COLO668 (cell line): ENCODE results near the gene HP.
"Not testable (repeated sequence)": the region's sequence is repeated elsewhere in the genome, so short reads cannot be mapped to it uniquely, and the experiment has no call there.

Experiments
- DNase-seq: peaks from one replicate; lab custom pipeline; 2025; ENCODE audit not compliant: unreplicated experiment; lab: John Stamatoyannopoulos, UW

The HP gene

GRCh38 chr16:72054254-72054847 lies at the start of gene HP:
Gene HP, plus strand, starts transcription at chr16:72054505. Its CDS starts 148 bp downstream, at chr16:72054653.
- DNase-seq: not testable (repeated sequence)

DNA sequence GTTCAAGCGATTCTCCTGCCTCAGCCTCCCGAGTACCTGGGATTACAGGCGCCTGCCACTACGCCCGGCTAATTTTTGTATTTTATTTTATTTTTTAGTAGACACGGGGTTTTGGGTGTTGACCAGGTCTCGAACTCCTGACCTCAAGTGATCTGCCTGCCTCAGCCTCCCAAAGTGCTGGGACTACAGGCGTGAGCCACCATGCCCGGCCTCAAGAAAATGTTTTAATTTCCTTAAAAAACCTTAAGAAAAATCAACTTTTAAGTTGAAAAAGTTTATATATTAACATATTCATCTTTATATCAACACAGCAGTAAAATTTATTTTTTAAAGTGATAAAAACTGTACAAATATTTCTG lies 46.3 kb upstream of the HP start:
- not testable (repeated sequence) for DNase-seq

GRCh38 chr16:72008424-72009216 lies 45.7 kb upstream of the HP start, which contains the start of gene DHODH:
Gene DHODH, plus strand, starts transcription at chr16:72008744. Its CDS starts 21 bp downstream, at chr16:72008765.
- DNase-seq: peak; percentile 98

DNA sequence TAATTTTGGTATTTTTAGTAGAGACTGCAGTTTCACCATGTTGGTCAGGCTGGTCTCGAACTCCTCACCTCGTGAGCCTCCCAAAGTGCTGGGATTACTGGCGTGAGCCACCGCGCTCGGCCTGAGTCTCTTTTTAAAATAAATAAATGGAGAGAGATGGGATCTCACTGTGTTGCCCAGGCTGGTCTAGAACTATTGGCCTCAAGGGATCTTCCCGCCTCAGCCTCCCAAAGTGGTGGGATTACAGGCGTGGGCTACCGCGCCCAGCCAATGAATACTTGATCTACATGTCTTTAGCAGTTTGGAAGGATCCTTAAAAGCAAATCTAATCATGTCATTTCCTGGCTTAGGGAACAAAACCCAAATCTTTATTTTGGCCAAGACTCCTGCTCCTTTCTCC lies 44.5 kb upstream of the HP start:
- DNase-seq: no peak

- no peak for DNase-seq
Measured at GRCh38 chr16:72012607-72013006, 41.7 kb upstream of the HP start.

DNA sequence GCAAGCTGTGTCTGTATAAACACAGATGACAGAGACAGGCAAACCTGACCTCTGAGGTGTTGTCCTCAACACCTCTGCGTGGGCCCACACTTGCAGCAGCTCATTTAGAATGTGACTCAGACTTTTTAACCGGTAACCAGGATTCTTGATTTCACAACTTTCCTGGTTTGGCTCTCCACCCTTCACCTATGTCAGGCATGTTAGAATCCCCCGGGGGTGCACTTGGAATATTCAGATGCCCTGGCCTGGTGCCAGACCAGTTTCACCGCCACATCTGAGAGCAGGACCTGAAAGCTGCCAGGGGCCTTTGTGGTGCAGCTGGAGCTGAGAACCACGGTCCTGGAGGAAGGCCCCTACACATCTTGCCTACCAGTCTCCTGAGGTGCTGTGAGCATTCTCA lies 40.9 kb upstream of the HP start:
- peak; percentile 63 for DNase-seq

- DNase-seq: no peak
Measured at GRCh38 chr16:72013888-72014581, 40.3 kb upstream of the HP start.

DNA sequence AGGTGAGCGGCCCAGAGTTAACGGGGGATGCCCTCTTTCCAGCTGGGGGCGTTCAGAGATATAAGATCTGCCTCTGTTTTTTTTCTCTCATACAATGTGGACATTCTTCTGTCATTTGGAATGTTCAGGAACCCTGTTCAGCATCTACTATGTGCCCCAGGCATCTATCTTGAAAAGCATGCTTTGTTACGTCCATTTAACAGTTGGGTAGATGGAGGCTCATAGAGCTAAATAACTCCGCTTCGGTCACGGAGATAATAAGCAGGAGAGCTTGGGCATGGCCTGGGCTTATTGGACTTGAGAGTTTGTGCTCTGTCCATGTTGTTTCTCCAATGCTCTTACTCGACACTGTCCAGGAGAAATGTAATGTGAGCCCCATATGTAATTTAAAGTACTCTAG lies 39.6 kb upstream of the HP start:
- no peak for DNase-seq

GRCh38 chr16:72015124-72015523 lies 39.2 kb upstream of the HP start:
- DNase-seq: peak; percentile 76

DNA sequence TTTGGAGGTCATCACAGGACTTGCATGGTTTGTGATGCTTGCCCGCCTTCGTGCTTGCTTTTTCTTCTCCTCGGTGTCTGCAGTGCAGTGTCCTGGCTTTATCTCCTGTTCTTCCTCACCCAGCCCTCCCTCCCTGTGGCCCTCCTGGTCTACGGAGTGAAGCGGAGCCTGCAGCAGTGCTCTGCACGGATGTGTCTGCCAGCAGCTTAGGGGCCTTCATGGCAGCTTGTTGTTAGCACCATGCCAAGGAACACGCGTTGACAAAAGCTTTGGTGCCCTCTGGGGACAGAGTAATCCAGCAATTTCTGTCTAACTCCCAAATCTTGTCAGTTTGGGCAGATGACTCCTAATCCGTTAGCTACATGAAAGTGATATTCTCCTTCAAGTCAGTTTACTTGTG lies 35.8 kb upstream of the HP start:
- DNase-seq: no peak

DNA sequence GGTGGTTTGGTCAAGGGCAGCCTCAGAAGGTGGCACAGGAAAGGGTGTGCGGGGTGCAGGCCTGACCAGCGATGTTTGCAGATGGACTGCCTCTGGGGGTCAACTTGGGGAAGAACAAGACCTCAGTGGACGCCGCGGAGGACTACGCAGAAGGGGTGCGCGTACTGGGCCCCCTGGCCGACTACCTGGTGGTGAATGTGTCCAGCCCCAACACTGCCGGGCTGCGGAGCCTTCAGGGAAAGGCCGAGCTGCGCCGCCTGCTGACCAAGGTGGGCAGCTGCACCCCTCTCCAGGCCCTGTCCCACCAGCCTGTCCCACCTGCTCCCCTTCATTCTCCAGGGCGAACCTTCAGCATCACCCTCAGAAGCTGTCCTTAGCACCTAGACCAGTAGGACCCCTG lies 33.3 kb upstream of the HP start:
- DNase-seq: no peak

- no peak for DNase-seq
Measured at GRCh38 chr16:72022127-72022526, 32.2 kb upstream of the HP start.

- no peak for DNase-seq
Measured at GRCh38 chr16:72023962-72024361, 30.3 kb upstream of the HP start.

DNA sequence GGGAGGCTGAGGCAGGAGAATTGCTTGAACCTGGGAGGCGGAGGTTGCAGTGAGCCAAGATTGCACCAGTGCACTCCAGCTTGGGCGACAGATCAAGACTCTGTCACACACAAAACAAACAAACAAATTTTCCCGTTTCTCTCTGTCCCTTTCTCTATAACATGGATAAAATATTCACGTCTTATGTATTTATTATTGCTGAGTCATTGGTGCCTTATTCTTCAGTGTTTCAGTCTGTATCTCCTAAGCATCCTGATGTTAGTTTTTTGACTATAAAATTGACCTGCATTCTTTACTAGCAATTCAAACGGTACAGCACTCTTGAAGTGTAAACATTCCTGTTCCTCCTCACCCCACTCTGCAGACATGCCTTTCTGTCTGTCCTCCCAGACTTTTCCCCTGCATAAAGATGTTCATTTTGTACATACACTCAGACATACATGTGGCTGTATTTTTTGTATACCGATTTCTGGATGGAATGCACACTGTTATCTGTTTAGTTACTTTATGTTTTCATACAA lies 29.4 kb upstream of the HP start:
- DNase-seq: no peak

GRCh38 chr16:72025404-72026114 lies 28.7 kb upstream of the HP start:
- no peak for DNase-seq

DNA sequence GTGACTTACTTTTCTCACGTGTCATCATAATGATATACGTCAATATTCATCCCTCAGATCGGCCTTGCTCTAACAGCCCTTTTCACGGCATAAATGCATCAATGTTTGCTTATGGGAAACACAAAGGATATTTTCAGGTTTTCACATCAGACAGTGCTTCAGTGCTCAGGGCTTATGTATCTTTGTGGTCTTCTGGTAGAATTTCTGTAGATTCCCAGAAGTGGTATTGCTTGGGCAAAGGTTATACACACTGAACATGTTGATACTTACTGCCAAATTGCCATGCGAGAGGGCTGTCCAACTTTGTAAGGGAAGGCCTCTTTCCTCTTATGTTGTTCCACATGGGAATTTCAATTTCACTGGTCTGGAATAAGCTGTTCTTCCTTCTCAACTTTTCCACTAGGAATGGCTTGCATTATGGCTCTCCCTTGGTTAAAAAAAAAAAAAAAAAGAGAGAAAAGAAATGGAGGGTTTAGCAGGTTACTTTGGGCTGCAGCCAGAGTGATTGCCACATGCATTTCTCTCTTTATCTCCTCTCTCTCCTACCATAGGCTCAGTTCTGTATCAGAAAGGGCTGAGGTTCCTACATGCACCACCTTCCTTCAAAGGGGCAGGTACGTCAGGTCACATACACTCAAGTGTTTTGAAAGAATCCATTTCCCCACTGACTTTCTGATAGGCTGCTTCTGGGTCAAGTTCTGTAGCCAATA lies 26.5 kb upstream of the HP start:
- DNase-seq: no peak

GRCh38 chr16:72029567-72030271 lies 24.6 kb upstream of the HP start:
- DNase-seq: no peak

GRCh38 chr16:72033437-72033836 lies 20.9 kb upstream of the HP start:
- no peak for DNase-seq

DNA sequence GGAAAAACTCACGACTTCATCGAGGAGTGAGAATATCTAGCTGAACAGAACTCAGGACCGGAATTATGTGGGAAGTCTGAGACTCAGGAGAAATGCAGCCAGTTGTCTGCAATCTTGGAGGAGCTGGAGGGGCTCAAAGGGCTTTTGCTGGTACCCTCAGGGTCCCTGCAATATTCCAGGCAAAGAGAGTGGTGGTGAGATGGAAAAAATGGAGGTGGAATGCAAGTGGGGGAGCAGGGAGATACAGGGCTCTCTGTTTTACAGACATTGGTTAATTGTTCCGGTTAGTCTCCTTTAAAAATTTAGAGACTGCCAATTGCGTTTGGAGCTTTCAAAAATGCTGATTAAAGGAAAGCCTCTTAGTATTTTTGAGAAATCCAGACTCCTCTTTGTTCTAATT lies 18.2 kb upstream of the HP start:
- no peak for DNase-seq

DNA sequence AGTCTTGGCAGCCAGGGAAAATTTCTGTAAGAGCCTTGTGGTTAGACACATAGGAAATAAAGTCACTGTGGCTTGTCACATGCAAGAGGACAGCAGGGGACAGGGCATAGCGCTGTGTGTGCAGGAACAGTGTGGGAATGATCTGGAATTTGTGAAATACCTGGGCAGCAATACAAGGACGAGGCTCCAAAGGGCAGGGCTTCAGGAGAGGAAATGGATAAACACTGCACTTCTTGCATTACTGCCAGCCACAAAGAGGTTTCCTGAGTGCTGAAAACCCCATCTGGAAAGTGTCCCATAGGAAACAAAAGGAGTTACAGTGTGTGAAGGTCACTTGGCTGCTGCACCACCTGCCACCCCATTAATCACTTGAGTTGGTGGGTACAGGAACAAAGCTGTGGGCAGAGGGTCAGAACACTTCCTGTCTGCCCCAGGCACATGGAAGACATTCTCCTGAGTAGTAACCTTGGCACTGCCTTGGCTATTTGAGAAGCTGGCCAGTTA lies 12.1 kb upstream of the HP start:
- peak; percentile 13 for DNase-seq
